SK-N-SH (cell line): ENCODE results near the gene KLHL26. TPM values are rescaled to one million over a fixed set of nuclear protein-coding genes. Genes with fewer than 3 reads are reported as not detected.
A peak's percentile ranks its signal among the peaks of the same experiment; 100 is the strongest.

Experiments used
- CTCF ChIA-PET: fragments of 300-600, 350-600 bp; formaldehyde crosslinking; extraction: SDS; loops from one replicate; lab custom pipeline; 2021; lab: Yijun Ruan, JAX
- POLR2A ChIA-PET: fragments of 350-600 bp; sonication (Branson Sonifier 250); formaldehyde crosslinking; extraction: SDS; loops from one replicate; lab custom pipeline; 2020; ENCODE audit warnings: antibody characterized with exemption, inconsistent platforms; lab: Yijun Ruan, JAX
- DNase-seq: peaks from one replicate; pipeline ENCODE4 v3.0.0; 2012
- H2AFZ ChIP-seq: fragments of 200-600 bp; sonication (generic); 2 replicates; pipeline ENCODE4 v1.8.1; 2016; ENCODE audit warnings: antibody characterized with exemption, mild to moderate bottlenecking, low read depth
- H3F3A ChIP-seq: fragments of 200-600 bp; sonication (generic); replicated peaks from 2 replicates; pipeline ENCODE3; 2016; ENCODE audit warnings: antibody characterized with exemption, mild to moderate bottlenecking; ENCODE audit not compliant: insufficient read depth
- H3K27ac ChIP-seq, 2 experiments: fragments of 200-500 bp in 1 of 2; fragments of 200-600 bp in 1 of 2; sonication (Bioruptor generic) in 1 of 2; sonication (generic), shearing (Covaris generic) in 1 of 2; 2 replicates each; pipeline versions ENCODE4 v1.5.1 to v1.6.1; 2014 to 2016; ENCODE audit warnings: low read depth in 2 of 2, inconsistent platforms in 1 of 2, low read length in 1 of 2, mild to moderate bottlenecking in 1 of 2, mixed read lengths in 1 of 2
- H3K27me3 ChIP-seq: fragments of 200-600 bp; sonication (generic), shearing (Covaris generic); 2 replicates; pipeline ENCODE4 v1.6.1; 2016; ENCODE audit warnings: mixed run types; ENCODE audit not compliant: insufficient read depth
- H3K36me3 ChIP-seq, 2 experiments: fragments of 200-500 bp in 1 of 2; fragments of 200-600 bp in 1 of 2; sonication (Bioruptor generic) in 1 of 2; sonication (generic) in 1 of 2; replicated peaks in 1 of 2; 2 replicates each; pipeline versions ENCODE3 to v1.5.1; 2014 to 2016; ENCODE audit warnings: low read length in 1 of 2, mild to moderate bottlenecking in 1 of 2; ENCODE audit not compliant: insufficient read depth in 2 of 2, control insufficient read depth in 1 of 2
- H3K4me1 ChIP-seq, 2 experiments: fragments of 200-500 bp in 1 of 2; fragments of 200-600 bp in 1 of 2; sonication (Bioruptor generic) in 1 of 2; sonication (generic), shearing (Covaris generic) in 1 of 2; 2 replicates each; pipeline versions ENCODE4 v1.5.1 to v1.6.1; 2014 to 2016; ENCODE audit warnings: low read depth in 1 of 2, low read length in 1 of 2, mixed run types in 1 of 2; ENCODE audit not compliant: insufficient read depth in 2 of 2, control insufficient read depth in 1 of 2
- H3K4me2 ChIP-seq: fragments of 200-600 bp; sonication (generic), shearing (Covaris generic); 2 replicates; pipeline ENCODE4 v1.6.1; 2017; ENCODE audit warnings: mixed run types
- H3K4me3 ChIP-seq, 2 experiments: fragments of 200-500 bp in 1 of 2; fragments of 200-600 bp in 1 of 2; sonication (Bioruptor generic) in 1 of 2; sonication (generic), shearing (Covaris generic) in 1 of 2; 2 replicates each; pipeline versions ENCODE4 v1.5.1 to v1.8.1; 2014 to 2016; ENCODE audit warnings: low read depth in 2 of 2, inconsistent platforms in 1 of 2, low read length in 1 of 2, mild to moderate bottlenecking in 1 of 2, mixed read lengths in 1 of 2, moderate library complexity in 1 of 2
- H3K79me2 ChIP-seq: fragments of 200-600 bp; sonication (generic); 2 replicates; pipeline ENCODE4 v1.8.1; 2017; ENCODE audit warnings: mild to moderate bottlenecking; ENCODE audit not compliant: insufficient read depth
- H3K9ac ChIP-seq: fragments of 200-600 bp; sonication (generic); 2 replicates; pipeline ENCODE4 v1.6.1; 2017; ENCODE audit warnings: mixed run types
- H3K9me2 ChIP-seq: fragments of 200-600 bp; sonication (generic); 2 replicates; pipeline ENCODE4 v1.6.1; 2017; ENCODE audit warnings: mixed run types
- H3K9me3 ChIP-seq: fragments of 200-600 bp; sonication (generic); 2 replicates; pipeline ENCODE4 v1.6.1; 2017; ENCODE audit warnings: mixed run types, mild to moderate bottlenecking, moderate library complexity
- H4K20me1 ChIP-seq: fragments of 200-600 bp; sonication (generic); 2 replicates; pipeline ENCODE4 v1.6.1; 2017; ENCODE audit warnings: mild to moderate bottlenecking, mixed run types; ENCODE audit not compliant: insufficient read depth
- CTCF ChIP-seq: fragments of 200-600 bp; sonication (generic); IDR thresholded peaks from 2 replicates; pipeline ENCODE4 v1.6.1; 2017; ENCODE audit warnings: antibody characterized with exemption, mild to moderate bottlenecking, moderate library complexity
- ELF1 ChIP-seq: IDR thresholded peaks from 2 replicates; pipeline ENCODE4 v1.4.0; 2012
- EZH2phosphoT487 ChIP-seq: fragments of 200-600 bp; sonication (generic); IDR thresholded peaks from 2 replicates; pipeline ENCODE4 v1.6.1; 2017; ENCODE audit warnings: low read depth, mixed run types, mild to moderate bottlenecking, antibody characterized with exemption, moderate library complexity, borderline replicate concordance
- FOXJ3 ChIP-seq: sonication (generic); formaldehyde crosslinking; IDR thresholded peaks from 2 replicates; pipeline ENCODE4 v1.5.1; 2020; ENCODE audit warnings: mild to moderate bottlenecking, missing genetic modification reagents
- FOXM1 ChIP-seq: IDR thresholded peaks from 2 replicates; pipeline ENCODE4 v1.4.0; 2012; ENCODE audit warnings: low read depth, mild to moderate bottlenecking
- GABPA ChIP-seq: IDR thresholded peaks from 2 replicates; pipeline ENCODE4 v1.4.0; 2012; ENCODE audit warnings: low read depth, mild to moderate bottlenecking
- GATA2 ChIP-seq: sonication (generic); formaldehyde crosslinking; IDR thresholded peaks from 2 replicates; pipeline ENCODE4 v1.5.0; 2020; ENCODE audit warnings: mild to moderate bottlenecking, missing genetic modification reagents
- JUND ChIP-seq: IDR thresholded peaks from 2 replicates; pipeline ENCODE4 v1.4.0; 2012
- MAX ChIP-seq: IDR thresholded peaks from 2 replicates; pipeline ENCODE4 v1.4.0; 2012; ENCODE audit warnings: low read depth
- MXI1 ChIP-seq: IDR thresholded peaks from 2 replicates; pipeline ENCODE4 v1.6.1; 2012; ENCODE audit warnings: mild to moderate bottlenecking, low read depth, low read length, improper control_type of control experiment
- NRF1 ChIP-seq: IDR thresholded peaks from 2 replicates; pipeline ENCODE4 v1.6.1; 2012; ENCODE audit warnings: low read depth, mild to moderate bottlenecking, low read length
- POLR2AphosphoS5 ChIP-seq: IDR thresholded peaks from 2 replicates; pipeline ENCODE4 v1.6.1; 2012; ENCODE audit warnings: low read depth, low read length
- RAD21 ChIP-seq: IDR thresholded peaks from 2 replicates; pipeline ENCODE4 v1.6.1; 2012; ENCODE audit warnings: mild to moderate bottlenecking, low read length
- RCOR1 ChIP-seq: fragments of 150-350 bp; IDR thresholded peaks from 2 replicates; pipeline ENCODE4 v1.6.1; 2017; ENCODE audit warnings: antibody characterized with exemption, low read length
- REST ChIP-seq: IDR thresholded peaks from 2 replicates; pipeline ENCODE4 v1.6.1; 2012; ENCODE audit warnings: mild to moderate bottlenecking, low read depth, low read length, moderate library complexity
- SIN3A ChIP-seq: IDR thresholded peaks from 2 replicates; pipeline ENCODE4 v1.6.1; 2012; ENCODE audit warnings: low read depth, mild to moderate bottlenecking, low read length, moderate library complexity, borderline replicate concordance
- SMC3 ChIP-seq: IDR thresholded peaks from 2 replicates; pipeline ENCODE4 v1.6.1; 2012; ENCODE audit warnings: low read depth, low read length, improper control_type of control experiment
- TAF1 ChIP-seq: IDR thresholded peaks from 2 replicates; pipeline ENCODE4 v1.6.1; 2012; ENCODE audit warnings: low read depth, mild to moderate bottlenecking, low read length, moderate library complexity, borderline replicate concordance
- TEAD4 ChIP-seq: IDR thresholded peaks from 2 replicates; pipeline ENCODE4 v1.4.0; 2012; ENCODE audit warnings: mild to moderate bottlenecking, borderline replicate concordance; ENCODE audit not compliant: insufficient read depth
- USF1 ChIP-seq: IDR thresholded peaks from 2 replicates; pipeline ENCODE4 v1.4.0; 2012; ENCODE audit warnings: low read depth, borderline replicate concordance
- YY1 ChIP-seq: IDR thresholded peaks from 2 replicates; pipeline ENCODE4 v1.4.0; 2012; ENCODE audit warnings: low read depth, mild to moderate bottlenecking
- WGBS: methylation state at CpG from one replicate; pipeline ENCODE4 v1.1.6; 2017; ENCODE audit warnings: low lambda C conversion rate; 5-methylcytosine and 5-hydroxymethylcytosine counted together
- polyA plus RNA-seq, 3 experiments: library from polyadenylated mRNA; depleted of rRNA; stranded (reverse); fragments of >200 nt; gene quantifications; 2 replicates each; pipeline ENCODE4 v1.2.3, GENCODE V29; 2012
- TF ChIP-seq, protein P1 (sequence below): fragments of 150-350 bp; IDR thresholded peaks from 2 replicates; pipeline ENCODE4 v1.6.1; 2016; ENCODE audit warnings: mild to moderate bottlenecking, low read depth, low read length

Gene KLHL26
- polyA plus RNA-seq, 1 of the 3 experiments (the other 2 are of a cell fraction): 4.6 TPM

DNA sequence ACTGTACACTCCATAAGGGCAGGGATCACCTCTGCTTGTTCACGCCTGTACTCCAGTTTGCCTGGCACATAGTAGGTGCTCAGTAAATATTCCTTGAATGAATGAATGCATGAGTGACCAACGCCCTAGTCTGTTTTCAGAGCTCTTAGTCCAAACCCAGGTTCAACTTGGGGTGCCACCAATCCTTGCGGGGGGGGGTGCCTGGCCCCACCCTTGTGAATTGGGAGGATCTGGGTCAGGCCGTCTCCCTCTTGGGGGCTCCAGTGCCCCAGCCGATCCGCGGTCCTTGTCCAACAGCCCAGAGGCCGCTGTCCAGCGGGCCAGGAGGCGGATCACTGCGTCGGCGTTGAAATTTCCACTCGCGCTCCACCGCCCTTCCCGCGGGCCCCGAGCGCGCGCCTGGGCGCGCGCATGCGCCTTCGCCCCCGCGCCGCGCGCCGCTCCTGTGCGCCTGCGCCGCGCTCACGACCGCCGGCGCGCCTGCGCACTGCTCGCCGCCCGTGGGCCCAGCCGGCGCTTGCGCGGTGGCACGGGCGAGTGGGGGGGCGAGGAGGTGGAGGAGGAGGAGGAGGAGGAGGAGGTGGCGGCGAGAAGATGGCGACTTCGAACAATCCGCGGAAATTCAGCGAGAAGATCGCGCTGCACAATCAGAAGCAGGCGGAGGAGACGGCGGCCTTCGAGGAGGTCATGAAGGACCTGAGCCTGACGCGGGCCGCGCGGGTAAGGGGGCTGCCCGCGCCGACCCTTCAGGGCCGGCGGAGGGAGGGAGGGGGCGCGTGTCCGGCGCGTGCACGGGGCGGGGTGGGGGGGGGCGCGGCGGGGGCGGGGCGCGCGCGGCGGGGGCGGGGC lies 46.5 kb downstream of the KLHL26 start, which contains the start of gene CRTC1:
CRTC1 (plus strand) TSS at position 572 of the 849 bp plus-strand sequence; CDS start at position 595, 23 bp downstream.
- H3K36me3 ChIP-seq: no peaks in the 10 kb centered on the region
- H4K20me1 ChIP-seq: peaks cover 14% of the 10 kb centered on the region; the same call in 1 of the 2 replicates
- peak within 1 kb of the TSS; percentile 89 for H3K4me2 ChIP-seq
- ChIA-PET CTCF (interaction anchor here (0.6 to 1.8 kb wide), 6 partner anchors 10 to 166 kb away, joined by 3 to 5 read pairs (median 4); no protein-coding TSS in a partner anchor), POLR2A (interaction anchor here (0.6 to 1.1 kb wide), 3 partner anchors 12 to 128 kb away, joined by 3 to 5 read pairs (median 3); no protein-coding TSS in a partner anchor)
- H3K9ac ChIP-seq: peak within 1 kb of the TSS; percentile 69
- peak within 1 kb of the TSS; percentile 49 to 83; a peak in 3 of 4 replicates for H3K27ac ChIP-seq
- H3K79me2 ChIP-seq: peaks cover 42% of the 10 kb centered on the region
- H3K9me3 ChIP-seq: no peaks in the 10 kb centered on the region
- no peaks in the 10 kb centered on the region for H3K9me2 ChIP-seq
- peak; percentile 99 for DNase-seq
- peaks cover 4 to 15% of the 10 kb centered on the region in 2 experiments; a peak in 2 of 4 replicates for H3K4me1 ChIP-seq
- H3F3A ChIP-seq: no peaks in the 10 kb centered on the region
- H3K27me3 ChIP-seq: no peaks in the 10 kb centered on the region
- WGBS: 3% methylated on average over 18 of the region's 93 CpGs
- H2AFZ ChIP-seq: peak within 1 kb of the TSS; percentile 87
- H3K4me3 ChIP-seq: peak within 1 kb of the TSS; percentile 59 to 67
- peak; percentile 68; the same call in 1 of the 2 replicates for TF ChIP-seq YY1
- no peak for TF ChIP-seq GATA2 (CRISPR knock-in tag)
- peak; percentile 27; the same call in 1 of the 2 replicates for TF ChIP-seq RAD21
- 0 out of 2 replicates have a peak, but pooled peaks have one; percentile 22 for TF ChIP-seq RCOR1
- peak; percentile 34; the same call in 1 of the 2 replicates for TF ChIP-seq MXI1
- no peak for TF ChIP-seq USF1
- TF ChIP-seq JUND: no peak
- TF ChIP-seq POLR2AphosphoS5: peak; percentile 80
- TF ChIP-seq FOXJ3: no peak
- TF ChIP-seq FOXM1: no peak
- 0 out of 2 replicates have a peak, but pooled peaks have one; percentile 22 for TF ChIP-seq MAX
- no peak for TF ChIP-seq SMC3
- TF ChIP-seq CTCF: peak; percentile 15; the same call in 1 of the 2 replicates
- no peak for TF ChIP-seq TEAD4
- TF ChIP-seq GABPA: no peak
- TF ChIP-seq ELF1: no peak
- peak; percentile 75 for TF ChIP-seq TAF1
- TF ChIP-seq, protein P1, sequence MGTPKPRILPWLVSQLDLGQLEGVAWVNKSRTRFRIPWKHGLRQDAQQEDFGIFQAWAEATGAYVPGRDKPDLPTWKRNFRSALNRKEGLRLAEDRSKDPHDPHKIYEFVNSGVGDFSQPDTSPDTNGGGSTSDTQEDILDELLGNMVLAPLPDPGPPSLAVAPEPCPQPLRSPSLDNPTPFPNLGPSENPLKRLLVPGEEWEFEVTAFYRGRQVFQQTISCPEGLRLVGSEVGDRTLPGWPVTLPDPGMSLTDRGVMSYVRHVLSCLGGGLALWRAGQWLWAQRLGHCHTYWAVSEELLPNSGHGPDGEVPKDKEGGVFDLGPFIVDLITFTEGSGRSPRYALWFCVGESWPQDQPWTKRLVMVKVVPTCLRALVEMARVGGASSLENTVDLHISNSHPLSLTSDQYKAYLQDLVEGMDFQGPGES: no peak
- TF ChIP-seq REST: peak; percentile 90
- no peak for TF ChIP-seq SIN3A
- TF ChIP-seq NRF1: peak; percentile 99
- no peak for TF ChIP-seq EZH2phosphoT487
